Omental fat pad (tissue), 4 donors: Measurements from ENCODE around the gene GJA10. TPM values are rescaled to one million over a fixed set of nuclear protein-coding genes. Genes with fewer than 3 reads are reported as not detected.

ENCODE experiments used
- ATAC-seq: fragments of 150-250 bp; one replicate; pipeline ENCODE4 v1.9.1; 2016; ENCODE audit warnings: mild to moderate bottlenecking, moderate library complexity; ENCODE audit not compliant: low FRiP score
- DNase-seq: peaks from one replicate; pipeline ENCODE4 v3.0.0-alpha.2; 2019; ENCODE audit warnings: low spot score
- total RNA-seq, 4 donors: library from RNA; depleted of rRNA; stranded (reverse); fragments of >200 nt; gene quantifications; one replicate each; pipeline ENCODE4 v1.1.0, GENCODE V29; 2016
- TF ChIP-seq, protein P1 (sequence below), 3 donors: fragments of 450-650 bp; IDR thresholded peaks; one replicate each; pipeline ENCODE4 v1.5.1; 2016 to 2017; ENCODE audit warnings: antibody characterized with exemption in 3 of 3, mild to moderate bottlenecking in 3 of 3, moderate library complexity in 2 of 3

Gene GJA10
- total RNA-seq, 4 donors from 2014 or later, result not detected

DNA sequence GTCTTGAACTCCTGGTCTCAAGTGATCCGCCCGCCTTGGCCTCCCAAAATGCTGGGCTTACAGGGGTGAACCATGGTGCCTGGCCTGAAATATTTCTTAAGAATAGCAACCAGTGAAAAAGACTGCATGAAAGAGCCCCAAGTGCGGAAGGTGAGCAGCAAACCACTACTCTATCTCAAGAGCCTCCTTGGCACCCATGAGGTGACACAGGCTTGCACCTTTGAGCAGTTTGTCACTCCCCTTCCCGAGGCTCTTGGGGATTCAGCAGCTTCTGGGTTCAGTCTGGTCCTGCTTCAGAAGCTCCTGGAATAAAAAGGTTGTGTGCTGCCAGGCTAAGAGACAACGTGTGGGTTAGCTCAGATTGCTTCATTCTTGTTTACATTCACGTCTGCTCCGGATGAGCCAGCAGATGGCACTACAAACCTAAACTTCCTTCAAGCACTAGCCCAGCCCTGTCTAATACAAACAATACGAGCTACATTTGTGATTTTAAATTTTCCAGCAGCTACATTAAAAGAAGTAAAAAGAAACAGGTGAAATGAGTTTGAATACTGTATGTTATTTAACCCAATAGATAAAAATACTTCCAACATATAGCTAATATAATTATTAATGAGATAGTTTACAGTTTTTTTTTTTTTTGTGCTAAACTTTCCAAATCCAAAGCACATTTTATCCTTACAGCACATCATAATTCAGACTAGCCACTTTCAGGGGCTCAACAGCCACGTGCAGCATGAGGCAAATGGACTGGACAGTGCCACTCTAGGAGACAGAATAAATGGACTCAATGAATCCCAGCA lies 46.2 kb downstream of the GJA10 start:
- peak; percentile 91 for ATAC-seq
- TF ChIP-seq, protein P1, sequence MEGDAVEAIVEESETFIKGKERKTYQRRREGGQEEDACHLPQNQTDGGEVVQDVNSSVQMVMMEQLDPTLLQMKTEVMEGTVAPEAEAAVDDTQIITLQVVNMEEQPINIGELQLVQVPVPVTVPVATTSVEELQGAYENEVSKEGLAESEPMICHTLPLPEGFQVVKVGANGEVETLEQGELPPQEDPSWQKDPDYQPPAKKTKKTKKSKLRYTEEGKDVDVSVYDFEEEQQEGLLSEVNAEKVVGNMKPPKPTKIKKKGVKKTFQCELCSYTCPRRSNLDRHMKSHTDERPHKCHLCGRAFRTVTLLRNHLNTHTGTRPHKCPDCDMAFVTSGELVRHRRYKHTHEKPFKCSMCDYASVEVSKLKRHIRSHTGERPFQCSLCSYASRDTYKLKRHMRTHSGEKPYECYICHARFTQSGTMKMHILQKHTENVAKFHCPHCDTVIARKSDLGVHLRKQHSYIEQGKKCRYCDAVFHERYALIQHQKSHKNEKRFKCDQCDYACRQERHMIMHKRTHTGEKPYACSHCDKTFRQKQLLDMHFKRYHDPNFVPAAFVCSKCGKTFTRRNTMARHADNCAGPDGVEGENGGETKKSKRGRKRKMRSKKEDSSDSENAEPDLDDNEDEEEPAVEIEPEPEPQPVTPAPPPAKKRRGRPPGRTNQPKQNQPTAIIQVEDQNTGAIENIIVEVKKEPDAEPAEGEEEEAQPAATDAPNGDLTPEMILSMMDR (IDR thresholded peaks at IDR 0.05), result peak in 1 of 3 donors; percentile 42
- DNase-seq, result no peak

DNA sequence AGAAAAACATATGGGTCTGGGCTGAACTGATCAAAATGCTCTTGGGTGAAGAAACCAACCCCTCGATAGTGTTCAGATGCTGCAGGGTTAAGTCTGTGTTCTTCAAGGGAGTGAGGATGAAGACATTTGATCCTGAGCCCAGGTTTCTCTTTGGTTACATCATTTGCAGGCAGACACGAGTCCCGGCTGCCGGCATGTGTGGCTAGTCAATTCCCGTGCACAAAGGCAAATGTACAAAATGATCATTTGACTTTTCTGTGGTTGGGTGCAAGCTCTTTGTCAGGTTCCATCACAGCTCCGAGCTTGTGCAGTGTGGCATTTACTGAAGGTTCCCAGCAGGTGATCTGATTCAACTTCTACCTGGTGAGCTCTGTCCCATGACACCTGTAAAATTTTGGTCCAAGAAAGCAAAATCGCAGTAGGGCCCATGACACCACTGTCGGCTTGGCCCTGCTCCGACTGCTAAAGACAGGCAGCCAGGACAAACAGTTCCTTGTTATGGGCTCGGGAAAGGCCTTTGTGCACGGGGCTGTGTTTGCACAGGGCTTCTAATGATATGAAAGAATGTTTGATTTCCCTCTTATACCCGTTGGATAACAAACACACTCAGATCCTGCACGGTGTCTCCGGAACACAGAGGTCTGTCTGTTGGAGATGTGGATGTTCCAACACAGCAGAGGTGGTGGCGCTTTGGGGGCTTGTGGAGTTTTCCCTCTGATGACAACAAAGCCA lies 46.9 kb downstream of the GJA10 start:
- DNase-seq (no peak), ATAC-seq (no peak)

DNA sequence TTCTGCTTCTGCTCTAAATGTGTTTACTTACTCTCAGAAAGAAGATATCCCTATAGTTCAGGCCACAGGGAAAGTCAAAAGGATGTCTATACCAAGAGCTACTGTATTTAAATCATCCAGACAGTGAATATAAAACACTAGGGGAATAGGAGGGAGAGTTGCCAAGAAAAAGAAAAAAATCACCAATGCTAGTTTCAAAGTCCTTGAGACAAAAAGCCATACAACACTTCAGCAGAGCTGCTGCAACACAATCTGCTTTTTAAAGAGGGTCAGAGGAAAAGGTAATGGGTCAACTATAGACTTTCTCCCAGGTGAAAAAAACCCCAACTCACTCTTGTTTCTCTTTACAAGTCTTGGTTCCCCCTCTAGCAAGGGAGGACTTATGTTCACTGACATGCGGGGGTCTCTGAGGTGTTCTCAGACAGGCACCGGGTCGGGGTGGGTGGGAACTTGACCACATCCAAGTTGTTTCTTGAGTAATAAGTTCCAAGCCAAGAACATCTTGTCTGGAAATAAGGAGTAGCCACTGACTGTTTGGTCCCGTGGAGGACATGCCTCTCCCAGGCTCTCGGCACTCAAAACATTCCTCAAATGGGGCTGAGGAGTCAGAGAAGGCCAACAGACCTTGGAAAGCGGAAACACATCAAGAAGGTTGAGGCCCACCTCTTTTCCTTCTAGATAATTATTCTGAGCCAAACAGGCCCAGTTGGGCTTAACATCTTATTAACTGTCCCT lies 47.7 kb downstream of the GJA10 start:
- no peak for ATAC-seq

More for the DNA sequence above, 46.9 kb downstream of the GJA10 start:
- TF ChIP-seq, protein P1 (IDR thresholded peaks at IDR 0.05), result no peak

GRCh38 chr6:89942601-89943000 lies 48.3 kb downstream of the GJA10 start:
- ATAC-seq (no peak), DNase-seq (no peak)
- TF ChIP-seq, protein P1 (IDR thresholded peaks at IDR 0.05), result no peak

More for the DNA sequence above, 47.7 kb downstream of the GJA10 start:
- TF ChIP-seq, protein P1 (IDR thresholded peaks at IDR 0.05), result no peak
- no peak for DNase-seq

DNA sequence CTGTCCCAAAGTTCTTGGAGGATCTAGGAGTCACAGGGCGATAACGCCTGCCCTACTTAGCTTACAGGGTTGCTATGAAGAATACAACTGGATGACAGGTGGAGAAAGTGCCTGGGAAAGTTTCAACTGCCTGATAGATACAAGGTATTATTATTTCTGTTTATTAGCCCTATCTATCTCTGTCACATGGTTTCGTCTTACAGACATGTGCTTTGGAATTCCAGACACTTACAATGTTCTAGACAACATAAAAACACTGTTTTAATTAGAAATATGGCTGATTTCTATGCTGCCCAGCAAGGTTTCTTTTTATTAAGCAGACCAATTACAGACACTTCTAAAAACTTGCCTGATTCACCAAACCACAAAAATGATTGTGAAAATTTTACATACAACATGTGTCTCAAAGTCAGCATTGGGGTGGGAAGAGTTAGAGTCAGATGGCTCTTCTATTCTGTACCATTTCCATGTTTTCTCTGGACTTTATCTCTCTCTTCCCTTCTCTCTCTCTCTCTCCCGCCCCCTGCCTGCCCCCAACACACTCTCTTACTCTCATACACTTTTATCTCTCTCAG lies 50.0 kb downstream of the GJA10 start:
- no peak for ATAC-seq
- TF ChIP-seq, protein P1 (IDR thresholded peaks at IDR 0.05), result no peak
- no peak for DNase-seq

DNA sequence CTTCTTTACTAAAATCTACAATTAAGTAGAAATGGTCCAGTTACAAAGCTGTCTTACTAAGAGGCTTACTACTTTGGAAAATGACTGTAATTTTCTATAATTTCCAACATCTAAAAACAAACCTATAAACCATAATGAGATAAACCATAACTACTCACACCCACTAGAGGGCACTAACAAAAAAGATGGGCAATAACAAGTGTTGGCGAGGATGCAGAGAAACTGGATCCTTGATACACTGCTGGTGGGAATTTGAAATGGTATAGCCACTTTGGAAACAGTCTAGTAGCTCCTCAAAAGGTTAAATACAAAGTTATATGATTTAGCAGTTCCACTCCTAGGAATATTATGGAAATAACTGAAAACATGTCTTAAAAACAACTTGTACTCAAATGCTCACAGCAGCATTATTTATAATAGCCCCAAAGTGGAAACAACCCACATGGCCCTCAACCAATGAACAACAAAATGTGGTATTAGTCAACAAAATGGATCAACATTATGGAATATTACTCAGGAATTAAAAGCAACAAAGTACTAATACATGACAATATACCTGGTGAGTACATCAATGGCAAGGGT lies 50.6 kb downstream of the GJA10 start:
- ATAC-seq (no peak), DNase-seq (no peak)
- TF ChIP-seq, protein P1 (IDR thresholded peaks at IDR 0.05), result no peak
